Measurements from ENCODE around the gene KCNE1. TPM values are rescaled to one million over a fixed set of nuclear protein-coding genes. Genes with fewer than 3 reads are reported as not detected.
A peak's percentile ranks its signal among the peaks of the same experiment; 100 is the strongest.
"Not testable (repeated sequence)": the region's sequence is repeated elsewhere in the genome, so short reads cannot be mapped to it uniquely, and the experiment has no call there.

KCNE1 gene
- total RNA-seq, 2 experiments from 2014 or later: 0.14 TPM; not detected in 1

DNA sequence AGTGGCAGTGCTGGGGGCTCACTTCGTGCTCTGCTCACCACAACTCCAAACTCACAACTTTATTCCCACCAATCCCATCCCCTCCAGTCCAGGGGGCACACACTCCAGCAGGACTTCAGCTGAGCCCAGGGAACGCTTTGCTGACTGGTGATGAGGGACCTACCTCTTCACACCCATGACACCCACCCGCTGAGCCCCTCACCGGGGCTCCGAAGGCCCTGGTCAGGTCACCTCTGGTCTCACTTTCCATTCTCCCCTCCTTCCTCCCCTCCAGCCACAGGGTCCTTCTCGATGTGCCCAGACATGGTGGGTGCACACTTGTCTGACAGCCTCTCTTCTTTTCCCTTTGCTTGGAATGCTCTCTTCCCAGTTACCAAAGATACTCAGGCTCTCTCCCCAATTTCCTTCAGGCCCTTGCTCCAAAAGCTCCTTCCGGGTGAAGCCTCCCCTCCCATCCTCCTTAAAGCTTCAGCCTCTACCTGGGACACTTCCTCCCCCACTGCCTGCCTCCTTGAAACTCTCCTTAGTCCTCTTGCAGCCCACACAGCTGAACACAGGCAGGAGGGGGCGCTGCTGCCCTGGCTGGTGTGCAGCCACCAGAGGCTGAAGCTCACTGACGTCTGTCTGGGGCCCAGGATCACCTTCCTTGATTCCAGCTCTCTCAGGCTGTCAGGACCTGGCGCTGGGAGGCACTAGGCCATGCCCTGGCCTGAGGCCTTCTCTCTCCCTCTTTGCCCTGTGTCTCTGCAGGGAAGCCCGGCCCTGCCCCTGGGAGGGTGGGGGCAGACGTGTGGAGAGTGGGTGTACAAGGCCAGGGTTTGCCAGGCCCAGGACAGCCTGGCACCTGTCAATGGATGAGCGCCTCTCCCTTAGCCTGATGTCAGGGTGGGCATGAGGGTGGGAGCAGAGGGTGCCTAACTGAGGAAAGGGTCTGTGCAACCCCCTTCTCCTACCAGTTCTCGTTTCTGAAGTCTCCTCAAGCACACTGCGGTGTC lies 1.6 kb downstream of the KCNE1 start:
- H3K27me3 Mint-ChIP-seq: no peaks in the 10 kb centered on the region
- H3K9me3 Mint-ChIP-seq: no peaks in the 10 kb centered on the region
- no peak overlapping the region for H3K27ac Mint-ChIP-seq
- H3K4me3 Mint-ChIP-seq: no peak overlapping the region
- peak; percentile 60 for DNase-seq
- H3K4me1 Mint-ChIP-seq: no peaks in the 10 kb centered on the region
- H3K36me3 Mint-ChIP-seq: no peaks in the 10 kb centered on the region

DNA sequence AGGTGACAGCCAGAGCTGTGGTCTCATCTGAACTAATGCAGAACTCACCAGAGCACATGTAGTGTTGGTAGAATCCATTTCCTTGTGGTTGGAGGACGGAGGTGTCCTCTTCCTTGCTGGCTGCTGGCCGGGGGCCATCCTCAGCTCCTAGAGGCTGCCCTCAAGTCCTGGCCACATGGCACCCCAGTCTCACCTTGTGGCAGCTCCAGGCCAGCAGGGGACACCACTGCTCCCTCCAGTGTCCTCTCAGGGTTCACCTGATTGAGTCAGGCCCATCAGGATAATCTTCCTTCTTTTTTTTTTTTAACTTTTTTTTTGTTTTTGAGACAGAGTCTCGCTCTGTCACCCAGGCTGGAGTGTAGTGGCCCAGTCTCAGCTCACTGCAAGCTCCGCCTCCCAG lies 2.9 kb downstream of the KCNE1 start:
- Mint-ChIP-seq H3K27ac (no peak overlapping the region), H3K36me3 (no peaks in the 10 kb centered on the region), H3K27me3 (no peaks in the 10 kb centered on the region), H3K4me3 (no peak overlapping the region), H3K4me1 (peaks cover 4% of the 10 kb centered on the region), H3K9me3 (no peaks in the 10 kb centered on the region)
- no peak for DNase-seq

DNA sequence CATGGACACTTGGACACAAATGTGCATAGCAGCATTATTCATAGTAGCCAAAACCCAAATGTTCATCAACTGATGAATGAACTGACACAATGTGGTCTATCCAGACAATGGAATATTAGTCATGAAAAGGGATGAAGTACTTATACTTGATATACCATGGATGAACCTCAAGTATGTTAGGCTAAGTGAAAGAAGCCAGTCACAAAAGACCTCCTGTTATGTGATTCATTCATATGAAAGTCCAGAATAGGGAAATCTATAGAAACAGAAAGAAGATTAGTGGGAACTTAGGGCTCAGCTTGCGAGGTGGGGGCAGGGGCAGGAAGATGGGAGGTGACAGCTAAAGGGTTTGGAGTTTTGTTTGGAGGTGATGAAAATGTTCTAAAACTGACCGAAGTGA lies 7.4 kb downstream of the KCNE1 start:
- Mint-ChIP-seq H3K9me3 (no peaks in the 10 kb centered on the region), H3K4me3 (no peak overlapping the region), H3K4me1 (peaks cover 4% of the 10 kb centered on the region), H3K36me3 (no peaks in the 10 kb centered on the region), H3K27me3 (no peaks in the 10 kb centered on the region), H3K27ac (no peak overlapping the region)
- DNase-seq: no peak

DNA sequence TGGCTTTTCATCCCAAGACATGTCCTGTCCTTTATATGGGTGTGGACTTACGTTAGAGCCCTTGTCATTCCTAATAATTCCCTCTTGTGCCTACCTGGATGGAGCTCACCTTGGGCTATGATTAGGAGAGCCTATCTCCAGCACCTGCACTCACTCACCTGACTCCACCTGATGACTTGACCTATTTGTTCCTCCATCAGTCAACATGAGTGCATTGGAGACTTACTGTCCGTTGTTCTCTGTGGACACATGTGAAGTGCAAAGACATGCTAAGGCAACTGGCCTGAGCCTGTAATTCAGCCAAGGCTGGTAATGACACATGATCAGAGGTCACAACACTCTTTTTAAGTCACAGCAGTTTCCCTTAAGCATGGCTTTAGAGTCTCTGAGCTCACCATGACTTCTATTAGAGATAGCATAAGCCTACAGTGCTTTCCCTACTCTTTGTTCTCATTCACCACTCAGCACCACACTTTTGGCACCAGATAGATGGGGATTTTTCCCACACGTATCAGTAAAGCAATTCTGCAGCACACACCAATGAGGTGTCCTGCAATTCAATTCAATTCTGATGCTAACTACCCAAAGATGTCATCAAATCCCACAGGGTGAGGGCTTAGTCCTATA lies 9.4 kb downstream of the KCNE1 start:
- Mint-ChIP-seq H3K27ac (no peak overlapping the region), H3K36me3 (no peaks in the 10 kb centered on the region), H3K4me1 (peaks cover 4% of the 10 kb centered on the region), H3K4me3 (no peak overlapping the region), H3K27me3 (peaks cover 12% of the 10 kb centered on the region), H3K9me3 (peaks cover 12% of the 10 kb centered on the region)
- DNase-seq: no peak

DNA sequence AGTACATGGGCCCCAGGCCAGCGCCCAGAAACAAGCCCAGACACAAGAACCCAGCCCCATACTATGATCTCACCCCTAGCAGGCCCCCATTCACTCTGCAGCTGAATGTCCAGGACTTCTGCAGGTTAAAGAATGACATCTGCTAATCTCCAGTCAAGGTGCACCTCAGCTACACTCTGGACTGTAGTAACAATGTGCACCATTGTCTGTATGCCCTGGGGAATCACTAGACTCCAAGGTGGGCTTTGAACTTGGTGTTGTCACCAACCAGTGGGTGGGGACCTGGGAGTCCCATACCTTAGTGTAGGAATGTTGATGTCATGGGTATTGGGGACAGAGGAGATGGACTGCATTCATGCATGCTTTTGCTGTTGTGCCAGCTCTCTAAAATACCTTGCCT lies 10.3 kb downstream of the KCNE1 start:
- no peak for DNase-seq
- Mint-ChIP-seq H3K9me3 (peaks cover 19% of the 10 kb centered on the region), H3K4me1 (peaks cover 4% of the 10 kb centered on the region), H3K36me3 (no peaks in the 10 kb centered on the region), H3K27ac (no peak overlapping the region), H3K4me3 (no peak overlapping the region), H3K27me3 (peaks cover 17% of the 10 kb centered on the region)

DNA sequence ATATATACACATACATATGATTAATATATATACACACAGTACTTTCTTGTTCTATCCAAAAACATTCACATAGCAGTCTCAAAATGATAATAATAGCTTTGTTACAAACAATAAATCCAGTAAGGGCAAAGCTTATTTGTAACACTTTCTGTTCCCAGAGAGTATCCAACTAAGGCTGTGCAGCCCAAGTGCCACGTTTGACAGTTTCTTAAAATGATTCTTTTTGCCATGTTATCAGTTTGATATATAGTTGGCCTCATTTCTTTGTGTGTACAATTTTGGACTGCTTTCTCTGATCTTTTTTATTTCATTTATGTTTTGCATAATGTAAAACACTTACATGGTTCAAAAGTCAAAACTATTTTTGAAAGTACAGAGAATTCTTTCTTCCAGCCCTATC lies 11.8 kb downstream of the KCNE1 start:
- Mint-ChIP-seq H3K27ac (no peak overlapping the region), H3K27me3 (peaks cover 24% of the 10 kb centered on the region), H3K4me3 (no peak overlapping the region), H3K9me3 (peaks cover 28% of the 10 kb centered on the region), H3K36me3 (no peaks in the 10 kb centered on the region), H3K4me1 (peaks cover 4% of the 10 kb centered on the region)
- DNase-seq: no peak

DNA sequence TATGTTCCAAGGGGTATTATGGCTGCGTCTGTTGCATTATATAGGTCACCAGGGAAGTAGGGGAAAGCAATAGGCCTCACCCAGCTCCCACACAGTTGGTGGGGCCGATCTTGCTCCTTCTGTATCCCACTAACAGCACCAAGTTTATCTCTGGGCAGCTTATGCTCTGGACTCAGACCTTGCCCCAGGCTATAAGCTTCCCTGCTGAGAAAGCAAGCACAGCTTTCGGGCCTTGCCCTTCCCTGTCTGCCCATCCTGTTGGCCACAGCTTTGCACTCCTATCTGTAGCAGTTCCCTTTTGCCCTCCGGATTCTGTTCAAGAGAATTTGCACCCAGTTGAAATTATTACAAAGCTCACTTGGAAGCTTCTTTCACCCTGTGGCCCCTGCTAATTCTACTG lies 12.9 kb downstream of the KCNE1 start:
- Mint-ChIP-seq H3K4me1 (no peaks in the 10 kb centered on the region), H3K27ac (no peak overlapping the region), H3K4me3 (no peak overlapping the region), H3K27me3 (peaks cover 24% of the 10 kb centered on the region), H3K36me3 (no peaks in the 10 kb centered on the region), H3K9me3 (peaks cover 28% of the 10 kb centered on the region)
- no peak for DNase-seq

DNA sequence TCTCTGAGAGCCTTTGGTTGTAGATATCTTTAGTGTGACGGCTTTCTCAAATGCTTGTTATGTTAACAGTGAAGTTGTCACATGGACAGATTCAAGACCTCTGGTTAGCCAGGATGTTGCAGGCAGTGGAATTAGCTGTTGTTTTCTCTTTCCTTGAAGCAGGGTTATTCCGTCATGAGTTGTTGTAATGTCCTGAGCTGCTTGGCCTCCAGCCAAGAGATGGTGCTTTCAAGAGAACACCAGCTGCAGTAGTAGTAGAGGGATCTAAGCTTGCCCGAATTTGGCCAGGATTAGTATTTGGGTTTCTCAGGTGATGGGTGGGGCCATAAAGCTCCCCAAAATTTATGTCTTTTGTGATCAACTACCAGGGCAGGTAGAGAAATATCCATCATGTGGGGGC lies 13.4 kb downstream of the KCNE1 start:
- H3K27me3 Mint-ChIP-seq: peaks cover 24% of the 10 kb centered on the region
- H3K4me1 Mint-ChIP-seq: no peaks in the 10 kb centered on the region
- H3K9me3 Mint-ChIP-seq: peaks cover 28% of the 10 kb centered on the region
- no peak overlapping the region for H3K27ac Mint-ChIP-seq
- DNase-seq: no peak
- H3K36me3 Mint-ChIP-seq: no peaks in the 10 kb centered on the region
- H3K4me3 Mint-ChIP-seq: no peak overlapping the region

DNA sequence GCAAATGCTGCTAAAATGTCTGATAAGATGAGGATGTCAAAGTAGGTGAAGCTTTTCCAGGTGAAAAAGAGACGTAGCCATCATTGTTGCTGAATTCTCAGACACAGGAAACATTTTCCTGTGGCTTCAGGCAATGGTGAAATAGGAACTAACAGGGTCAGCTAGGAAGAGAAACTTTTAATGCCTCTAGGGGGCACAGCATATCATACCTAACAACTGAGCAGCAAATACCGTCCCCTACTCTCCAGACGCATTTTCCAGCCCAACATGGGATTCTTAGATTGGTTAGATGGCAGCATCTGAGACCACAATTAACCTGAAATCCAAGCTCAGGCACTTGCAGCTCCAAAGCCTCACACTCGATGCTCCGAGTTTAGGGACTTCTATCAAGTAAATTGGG lies 28.2 kb downstream of the KCNE1 start:
- H3K4me3 Mint-ChIP-seq, H3K4me1 Mint-ChIP-seq, DNase-seq, H3K9me3 Mint-ChIP-seq, H3K27me3 Mint-ChIP-seq, H3K36me3 Mint-ChIP-seq, H3K27ac Mint-ChIP-seq: not testable (repeated sequence)

DNA sequence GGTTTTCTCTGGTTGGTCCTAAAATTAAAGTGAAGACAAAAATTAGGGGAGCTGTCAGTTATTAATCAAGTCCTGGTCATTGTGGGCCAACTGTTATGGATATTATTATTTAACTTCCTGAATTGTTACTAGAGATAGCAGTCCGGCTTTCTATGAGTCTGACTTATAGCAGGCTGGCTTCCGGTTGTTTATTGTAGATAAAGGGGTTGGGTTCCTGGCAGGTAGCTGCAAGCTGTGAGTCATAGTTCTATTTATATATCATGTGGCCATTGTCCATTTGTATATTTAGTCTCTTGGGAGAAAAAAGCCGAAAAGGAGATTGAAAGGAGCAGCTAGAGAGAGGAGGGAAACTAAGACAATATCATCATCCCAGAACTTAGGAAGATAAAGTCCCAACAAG lies 28.6 kb downstream of the KCNE1 start:
- DNase-seq, H3K27ac Mint-ChIP-seq, H3K36me3 Mint-ChIP-seq, H3K27me3 Mint-ChIP-seq, H3K9me3 Mint-ChIP-seq, H3K4me3 Mint-ChIP-seq, H3K4me1 Mint-ChIP-seq: not testable (repeated sequence)

DNA sequence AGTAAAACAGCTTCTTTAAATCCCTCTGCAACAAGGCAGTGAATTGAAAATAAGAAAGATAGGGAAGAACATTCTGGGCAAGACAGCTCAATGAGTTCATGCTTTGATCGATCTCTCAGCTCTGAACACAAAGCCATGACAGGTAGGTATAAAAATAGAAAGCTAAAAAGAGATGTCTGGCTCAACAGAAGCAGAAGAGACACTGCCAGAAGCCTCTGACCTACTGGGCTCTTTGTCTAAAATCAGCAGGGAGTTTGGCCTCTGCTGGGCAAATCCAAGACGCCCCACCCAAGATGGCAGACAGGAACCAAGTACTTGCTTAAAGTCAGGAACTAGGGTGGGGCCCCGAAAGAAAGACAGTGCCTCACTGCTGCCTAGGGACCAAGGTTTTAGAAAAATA lies 44.7 kb downstream of the KCNE1 start:
- H3K9me3 Mint-ChIP-seq, DNase-seq, H3K27me3 Mint-ChIP-seq, H3K4me1 Mint-ChIP-seq, H3K27ac Mint-ChIP-seq, H3K36me3 Mint-ChIP-seq, H3K4me3 Mint-ChIP-seq: not testable (repeated sequence)

DNA sequence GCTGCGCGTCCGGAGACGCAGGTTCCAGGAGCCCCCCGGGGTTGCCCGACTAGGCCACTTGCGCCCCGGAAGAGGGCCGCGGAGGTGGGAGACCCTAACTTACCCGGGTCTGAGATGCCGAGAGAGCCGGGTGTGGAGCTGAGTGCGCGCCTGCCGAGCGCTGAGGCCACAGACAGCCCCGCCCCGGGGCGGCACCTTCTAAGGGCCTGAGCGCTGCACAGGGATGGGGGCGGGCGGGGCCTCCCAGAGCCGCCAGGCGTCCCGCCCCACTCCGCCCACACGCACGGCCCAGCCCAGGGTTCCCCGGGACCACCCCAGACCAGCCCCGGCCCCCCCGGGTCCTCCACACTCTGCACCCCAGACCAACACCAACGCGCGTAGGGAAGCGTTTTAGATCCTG lies 52.6 kb downstream of the KCNE1 start:
- H3K9me3 Mint-ChIP-seq, H3K4me1 Mint-ChIP-seq, H3K27ac Mint-ChIP-seq, H3K36me3 Mint-ChIP-seq, DNase-seq, H3K27me3 Mint-ChIP-seq, H3K4me3 Mint-ChIP-seq: not testable (repeated sequence)

DNA sequence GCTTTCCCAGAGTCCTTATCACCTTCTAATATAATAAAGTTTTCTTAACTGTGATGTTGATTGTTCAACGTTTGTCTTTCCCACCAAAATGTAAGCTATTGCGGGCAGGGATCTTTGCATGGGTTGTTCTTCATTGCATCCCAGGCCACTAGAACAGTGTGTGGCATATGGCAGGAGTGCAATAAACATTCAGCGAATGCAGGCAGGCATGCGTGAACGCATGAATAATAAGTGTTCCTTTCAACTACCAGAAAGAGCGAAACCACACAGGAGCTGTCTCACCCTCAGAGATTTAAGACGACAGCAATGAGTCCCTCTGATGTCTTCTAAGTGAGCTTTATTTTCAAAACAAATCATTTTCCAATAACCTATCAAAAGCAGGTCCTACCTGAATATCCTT lies 53.7 kb downstream of the KCNE1 start:
- H3K4me1 Mint-ChIP-seq, H3K9me3 Mint-ChIP-seq, H3K27ac Mint-ChIP-seq, DNase-seq, H3K27me3 Mint-ChIP-seq, H3K36me3 Mint-ChIP-seq, H3K4me3 Mint-ChIP-seq: not testable (repeated sequence)

DNA sequence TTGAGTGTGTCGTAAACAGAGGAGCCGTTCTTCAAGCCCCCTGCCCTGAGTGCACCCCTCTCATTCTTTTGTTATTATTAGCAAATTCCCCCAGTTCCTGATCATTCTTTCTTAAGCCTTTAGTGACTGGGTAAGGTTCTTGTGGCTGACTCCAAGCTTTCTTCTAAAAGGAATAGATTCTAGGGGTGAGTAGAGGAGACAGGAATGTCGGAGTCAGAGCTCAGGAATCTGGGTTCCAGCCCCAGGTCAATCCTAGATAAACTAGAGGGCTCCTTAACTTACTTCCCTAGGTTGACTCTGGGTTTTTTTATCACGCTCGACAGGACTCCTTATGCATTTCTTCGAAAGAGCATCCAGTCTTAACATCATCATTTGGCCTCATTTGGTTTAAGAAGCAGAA lies 55.8 kb downstream of the KCNE1 start:
- H3K27me3 Mint-ChIP-seq, H3K36me3 Mint-ChIP-seq: not testable (repeated sequence)

DNA sequence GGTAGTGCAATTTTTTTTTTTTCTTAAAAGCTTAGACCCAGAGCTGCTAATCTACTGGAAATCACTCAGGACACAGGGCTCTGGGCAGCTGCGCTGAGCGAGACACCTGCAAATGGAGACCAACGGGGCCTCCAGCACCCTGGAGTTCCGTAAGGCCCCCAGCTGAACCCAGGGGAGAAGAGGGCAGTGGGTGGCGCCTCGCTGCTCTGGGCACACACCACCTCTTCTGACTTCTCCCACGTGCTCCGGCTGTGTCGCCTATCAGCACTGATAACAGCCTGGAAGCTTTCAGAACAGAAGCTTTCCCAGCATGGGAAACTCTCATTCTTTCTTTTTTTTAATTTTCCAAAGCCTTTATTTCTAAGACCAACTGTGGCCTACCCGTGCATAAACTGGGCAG lies 56.4 kb downstream of the KCNE1 start:
- H3K27me3 Mint-ChIP-seq, H3K9me3 Mint-ChIP-seq, H3K27ac Mint-ChIP-seq, DNase-seq, H3K36me3 Mint-ChIP-seq, H3K4me1 Mint-ChIP-seq, H3K4me3 Mint-ChIP-seq: not testable (repeated sequence)

More for the DNA sequence above, 55.8 kb downstream of the KCNE1 start:
- H3K4me1 Mint-ChIP-seq, DNase-seq, H3K9me3 Mint-ChIP-seq, H3K27ac Mint-ChIP-seq, H3K4me3 Mint-ChIP-seq: not testable (repeated sequence)

DNA sequence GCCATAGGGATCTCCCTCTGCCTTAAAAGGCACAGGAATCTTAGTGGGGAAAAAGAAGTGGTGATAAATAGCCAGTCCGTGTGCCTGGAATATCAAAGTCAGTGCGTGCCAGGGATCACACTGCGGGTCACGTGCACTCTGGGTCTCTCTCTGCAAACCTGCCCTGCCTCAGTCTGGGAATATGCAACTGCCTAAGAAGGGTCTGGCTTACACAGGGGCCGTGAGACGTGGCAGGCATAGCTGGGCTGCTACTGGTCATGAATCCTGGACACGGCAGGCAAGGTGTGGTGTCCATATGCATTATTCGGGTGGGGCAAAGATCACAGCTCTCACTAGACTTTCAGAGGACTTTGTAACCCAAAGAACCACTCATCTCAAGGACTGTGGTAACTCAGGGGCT lies 65.0 kb downstream of the KCNE1 start:
- not testable (repeated sequence) for DNase-seq, H3K27ac Mint-ChIP-seq, H3K27me3 Mint-ChIP-seq, H3K4me3 Mint-ChIP-seq, H3K9me3 Mint-ChIP-seq, H3K36me3 Mint-ChIP-seq, H3K4me1 Mint-ChIP-seq

Measured in activated naive CD8-positive, alpha-beta T cell treated with anti-CD3 and anti-CD28 coated beads for 36 hours (primary cell).